Stimulated activated CD4-positive, alpha-beta T cell treated with anti-CD3 and anti-CD28 coated beads, TNF-alpha, amount 100 ng/mL, for 4 hours (primary cell): ENCODE results near the gene MYH7B.

Experiments
- DNase-seq, 3 experiments: peaks; one replicate each; pipeline ENCODE4 v3.0.0-alpha.2; 2020; ENCODE audit warnings: low read depth in 3 of 3

Gene MYH7B

DNA sequence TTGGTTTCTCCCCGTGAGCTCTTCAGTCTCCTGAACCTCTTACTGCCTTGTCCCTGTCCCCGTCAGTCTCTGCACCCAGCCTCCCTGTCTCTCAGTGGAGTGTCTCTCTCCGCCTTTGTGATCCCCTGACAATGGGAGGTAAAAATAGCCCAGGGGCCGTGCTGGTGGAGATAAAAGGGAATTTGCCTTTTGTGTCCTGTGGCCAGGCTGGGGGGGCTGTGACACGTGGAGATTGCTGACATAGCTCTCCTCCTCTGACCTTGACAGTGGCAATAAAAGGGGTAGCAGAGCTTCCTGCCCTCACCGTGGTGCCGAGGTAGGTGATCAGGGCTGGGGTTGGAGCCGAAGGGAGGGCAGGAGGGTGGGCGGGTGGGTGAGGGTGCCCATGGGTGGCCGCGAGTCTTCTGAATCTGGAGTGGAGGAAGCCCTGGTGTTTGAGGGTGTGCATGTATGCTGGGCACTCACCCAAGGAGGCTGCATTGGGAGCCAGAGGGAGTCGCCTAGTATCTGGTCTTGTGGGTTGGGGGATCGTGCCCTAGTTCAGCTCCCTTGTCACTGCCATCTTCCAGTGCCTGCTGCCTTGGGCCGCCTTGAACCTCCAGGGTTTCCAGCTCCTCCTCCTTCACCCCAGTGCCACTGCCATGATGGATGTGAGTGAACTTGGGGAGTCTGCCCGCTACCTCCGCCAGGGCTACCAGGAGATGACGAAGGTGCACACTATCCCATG lies 21.9 kb downstream of the MYH7B start:
- no peak for DNase-seq

DNA sequence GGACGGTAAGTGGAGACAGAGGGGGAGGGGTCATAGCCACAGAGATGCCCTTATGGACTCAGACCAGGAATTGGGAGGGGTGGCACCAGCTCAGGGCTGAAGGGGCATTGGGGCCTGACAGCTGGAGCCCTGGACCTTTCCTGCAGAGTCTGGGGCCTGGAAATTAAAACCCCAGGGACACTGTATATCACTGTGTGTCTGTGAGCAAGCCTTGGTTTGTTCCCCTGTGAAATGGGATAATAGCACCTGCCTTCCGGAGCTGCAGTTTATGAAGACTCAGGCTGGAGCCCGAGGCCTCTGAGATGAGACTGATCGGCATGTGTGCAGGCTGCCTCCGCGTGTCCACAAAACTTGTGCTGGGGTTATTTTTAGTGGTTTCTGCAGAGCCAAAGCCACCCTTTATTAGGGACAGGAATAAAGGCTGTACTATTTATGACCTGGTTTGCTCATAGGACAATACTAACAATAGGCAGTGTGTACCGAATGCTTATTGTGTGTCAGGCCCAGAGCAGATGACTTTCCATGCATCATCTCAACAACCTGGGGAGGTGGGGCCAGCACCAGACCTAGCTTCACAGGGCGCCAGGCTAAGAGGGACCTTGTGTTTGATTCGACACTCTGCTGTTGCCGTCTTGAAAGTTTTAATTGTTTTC lies 22.6 kb downstream of the MYH7B start:
- no peak for DNase-seq

DNA sequence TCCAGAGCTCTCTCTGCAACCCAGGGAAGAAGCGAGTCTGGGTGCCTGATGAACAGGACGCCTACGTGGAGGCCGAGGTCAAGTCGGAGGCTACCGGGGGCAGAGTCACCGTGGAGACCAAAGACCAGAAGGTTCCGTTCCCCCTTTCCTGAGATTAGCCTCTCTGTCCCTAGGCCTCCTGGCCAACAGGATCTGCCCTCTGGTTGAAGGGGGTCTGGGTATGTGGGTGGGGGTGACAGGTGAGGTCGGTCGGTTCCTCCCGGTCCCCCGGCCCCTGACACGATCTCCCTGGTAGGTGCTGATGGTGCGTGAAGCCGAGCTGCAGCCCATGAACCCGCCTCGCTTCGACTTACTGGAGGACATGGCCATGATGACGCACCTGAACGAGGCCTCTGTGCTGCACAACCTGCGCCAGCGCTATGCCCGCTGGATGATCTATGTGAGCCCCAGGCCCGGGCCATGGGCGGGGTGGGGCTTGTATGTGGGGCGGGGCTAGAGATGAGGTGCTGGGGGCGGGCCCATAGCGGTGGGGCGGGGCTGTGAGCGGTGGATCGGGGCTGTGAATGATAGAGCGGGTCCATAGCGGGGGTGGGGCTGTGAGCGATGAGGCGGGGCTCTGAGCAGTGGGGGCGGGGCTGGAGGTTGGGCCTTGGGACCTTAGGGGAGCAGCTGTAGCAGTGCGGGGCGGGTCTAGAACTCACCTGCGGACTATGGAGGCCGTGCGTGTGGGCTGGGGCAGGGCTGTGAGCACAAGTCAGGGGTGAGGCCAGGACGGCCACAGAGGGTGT lies 23.9 kb downstream of the MYH7B start:
- DNase-seq: no peak

DNA sequence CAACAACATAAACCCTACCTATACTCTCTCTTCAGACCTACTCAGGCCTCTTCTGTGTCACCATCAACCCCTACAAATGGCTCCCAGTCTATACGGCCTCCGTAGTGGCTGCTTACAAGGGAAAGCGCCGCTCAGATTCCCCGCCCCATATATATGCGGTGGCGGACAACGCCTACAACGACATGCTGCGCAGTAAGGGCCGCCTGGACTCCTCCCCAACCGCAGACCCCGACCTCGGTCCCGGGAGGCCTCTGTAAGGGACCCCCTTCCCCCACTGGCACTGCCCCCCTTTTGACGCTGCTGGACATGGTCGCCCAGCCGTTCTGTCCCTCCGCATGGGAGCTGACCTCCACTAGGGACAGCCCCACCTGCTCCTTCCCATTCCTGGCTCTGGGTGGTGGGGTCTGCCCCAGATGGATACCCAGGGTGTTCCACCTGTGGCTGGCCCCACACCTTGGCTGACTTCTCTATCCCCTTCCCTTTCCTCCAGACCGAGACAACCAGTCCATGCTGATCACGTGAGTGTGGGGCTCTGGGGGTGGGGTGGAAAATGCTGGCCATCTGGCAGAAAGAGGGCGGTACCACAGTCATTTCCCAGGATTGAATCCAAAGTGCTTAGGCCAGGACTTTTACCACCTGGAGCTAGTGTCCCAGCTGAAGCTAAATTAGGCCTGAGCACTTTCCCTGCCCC lies 25.0 kb downstream of the MYH7B start:
- DNase-seq: no peak

DNA sequence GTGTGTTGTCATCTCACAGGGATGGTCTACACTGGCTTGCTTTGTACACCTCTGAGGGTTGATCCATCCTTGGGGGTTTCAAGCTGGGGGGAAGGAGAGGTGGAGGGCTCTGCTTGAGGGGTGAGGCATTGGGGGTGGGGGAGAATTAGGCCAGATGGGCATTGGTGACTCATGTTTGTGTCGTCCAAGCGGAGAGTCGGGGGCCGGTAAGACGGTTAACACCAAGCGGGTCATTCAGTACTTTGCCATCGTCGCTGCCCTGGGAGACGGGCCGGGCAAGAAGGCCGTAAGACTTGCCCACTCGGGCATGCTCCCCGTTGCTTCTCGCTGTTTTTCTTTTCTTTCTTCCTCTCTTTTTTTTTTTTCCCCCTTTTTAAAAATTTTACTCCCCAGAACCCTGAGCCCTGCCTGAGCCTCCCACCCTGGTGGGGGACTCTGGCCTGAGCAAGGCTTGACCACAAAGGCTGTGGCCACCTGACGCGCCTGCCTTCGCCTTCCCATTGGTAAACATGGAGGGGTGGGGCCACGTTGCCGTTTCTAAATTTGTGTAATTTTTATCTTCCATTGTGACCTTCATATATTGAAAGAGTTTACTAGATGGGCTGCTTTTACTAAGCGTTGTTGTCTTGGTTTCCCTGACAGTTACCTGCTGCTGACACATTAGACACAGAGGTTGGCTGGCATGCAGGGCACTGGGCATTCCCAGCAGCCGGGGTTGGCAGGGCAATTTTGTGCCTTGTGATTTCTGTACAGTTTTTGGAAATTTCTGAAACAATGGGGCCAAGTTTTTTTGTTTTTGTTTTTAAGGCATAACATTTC lies 26.8 kb downstream of the MYH7B start:
- no peak for DNase-seq

DNA sequence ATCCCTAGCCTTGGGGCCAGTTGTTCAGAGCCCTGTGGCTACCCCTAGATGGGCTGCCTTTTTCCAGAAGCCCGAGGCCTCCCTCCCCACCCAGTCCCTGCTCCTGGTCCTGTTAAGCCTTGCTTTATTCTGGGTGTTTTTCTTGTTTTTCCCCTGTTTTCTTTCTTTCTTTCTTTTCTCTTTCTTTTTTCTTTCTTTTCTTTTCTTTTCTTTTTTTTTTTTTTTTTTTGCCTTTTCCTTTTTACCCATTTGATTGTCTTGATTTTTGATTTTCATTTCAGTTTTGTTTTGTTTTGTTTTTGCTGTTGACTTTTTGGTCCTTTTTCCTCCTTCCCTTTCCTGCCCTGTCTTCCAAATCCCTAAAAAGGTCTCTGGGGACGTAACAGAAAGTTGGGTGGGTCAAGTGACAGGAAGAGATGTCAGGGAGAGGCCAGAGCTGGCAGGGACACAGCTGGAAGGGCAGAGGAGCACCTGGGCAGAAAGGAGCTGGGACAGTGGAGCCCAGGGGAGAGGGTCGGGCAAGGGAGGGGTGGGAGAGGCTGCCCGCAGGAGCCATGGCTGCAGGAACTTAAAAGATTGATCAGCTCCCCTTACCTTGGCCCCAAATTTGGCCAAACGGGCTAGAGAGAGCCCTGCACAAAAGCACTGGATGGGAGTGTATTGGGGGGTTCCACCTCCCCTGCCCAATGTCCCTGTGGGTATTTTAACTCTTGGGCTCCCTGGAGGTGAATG lies 27.6 kb downstream of the MYH7B start:
- DNase-seq: no peak

DNA sequence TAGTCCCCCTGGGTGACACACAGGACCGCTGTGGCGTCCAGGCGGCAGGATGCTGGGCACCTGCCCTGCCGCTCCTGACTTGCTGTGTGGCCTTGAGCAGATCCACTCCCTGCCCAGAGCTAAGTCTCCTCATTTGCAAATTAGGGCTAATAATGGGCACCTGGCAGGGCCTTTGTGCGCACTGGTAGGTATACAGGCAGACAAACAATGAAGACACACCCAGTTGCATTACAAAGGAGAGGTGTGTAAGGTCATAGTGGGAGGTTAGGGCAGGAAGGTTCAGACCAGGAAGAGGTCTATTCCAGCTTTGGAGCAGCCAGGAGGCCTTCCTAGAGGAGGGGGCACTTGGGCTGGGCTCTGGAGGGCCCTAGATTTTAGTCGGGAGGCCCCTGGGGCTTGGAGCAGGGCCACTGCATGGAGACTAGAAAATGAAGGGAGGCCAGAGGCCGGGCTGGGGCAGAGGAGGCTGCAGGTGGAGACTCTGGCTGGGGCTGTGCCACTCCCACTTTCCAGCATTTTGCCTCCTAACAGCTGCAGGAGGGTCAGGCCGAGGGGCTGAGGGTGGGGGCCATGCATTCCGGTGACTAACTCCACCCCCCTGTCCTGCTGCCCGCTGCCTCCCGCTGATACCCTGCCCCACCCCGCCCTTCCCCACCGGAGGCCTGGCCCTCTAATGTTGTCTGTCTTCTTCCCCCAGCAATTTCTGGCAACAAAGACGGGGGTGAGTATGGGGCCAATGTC lies 28.5 kb downstream of the MYH7B start:
- no peak for DNase-seq

DNA sequence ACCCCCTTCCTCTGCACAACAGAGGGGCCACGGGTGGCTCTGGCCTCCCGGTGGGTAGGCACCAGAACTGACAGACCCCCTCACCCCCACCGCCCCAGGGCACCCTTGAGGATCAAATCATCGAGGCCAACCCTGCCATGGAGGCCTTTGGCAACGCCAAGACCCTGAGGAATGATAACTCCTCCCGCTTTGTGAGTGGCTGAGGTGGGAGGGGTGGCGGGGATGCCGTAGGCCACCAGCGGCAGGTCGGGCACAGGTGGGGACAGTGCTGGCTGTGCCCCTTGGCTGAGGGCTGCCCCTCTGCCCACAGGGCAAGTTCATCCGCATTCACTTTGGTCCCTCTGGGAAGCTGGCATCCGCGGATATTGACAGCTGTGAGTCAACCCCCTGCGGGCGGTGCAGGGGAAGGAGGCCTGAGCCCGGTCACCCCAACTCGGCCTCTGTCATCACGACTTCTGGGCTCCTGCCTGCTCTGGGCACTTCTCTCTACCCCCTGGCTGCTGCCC lies 29.1 kb downstream of the MYH7B start:
- DNase-seq: no peak

DNA sequence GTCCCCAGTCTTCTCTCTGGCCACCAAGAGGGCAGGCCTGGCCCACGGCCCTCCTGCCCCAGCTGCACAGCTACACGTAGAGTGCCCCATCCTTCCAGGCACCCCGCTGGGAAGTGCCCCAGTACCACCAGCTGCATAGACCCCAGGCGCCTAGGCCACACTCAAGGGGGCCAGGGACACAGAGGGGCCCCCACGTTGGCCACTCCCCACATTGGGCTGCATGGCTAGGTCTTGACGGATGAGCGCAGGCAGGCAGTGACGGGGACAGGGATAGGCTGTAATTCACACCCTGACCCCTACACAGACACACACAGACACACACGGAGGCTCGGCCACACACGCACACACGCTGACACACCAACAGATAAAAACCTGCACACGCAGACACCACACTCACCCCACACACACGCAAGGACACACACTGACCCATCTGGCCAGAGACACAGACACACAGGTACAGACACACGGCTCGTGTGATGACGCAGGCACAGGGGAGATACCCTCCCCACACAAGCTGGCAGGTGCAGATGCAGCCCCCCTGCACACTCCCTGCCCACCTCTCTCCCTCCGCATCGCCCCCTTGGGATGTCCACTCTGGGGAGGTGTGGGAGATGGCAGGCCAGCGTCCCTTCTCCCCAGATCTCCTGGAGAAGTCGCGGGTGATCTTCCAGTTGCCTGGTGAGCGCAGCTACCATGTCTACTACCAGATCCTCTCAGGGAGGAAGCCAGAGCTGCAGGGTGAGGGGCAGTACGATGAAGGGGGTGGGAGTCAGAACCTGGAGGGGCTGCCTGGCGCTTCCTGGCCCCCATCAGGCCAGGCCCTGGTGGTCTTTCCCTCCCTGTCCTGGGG lies 30.0 kb downstream of the MYH7B start:
- DNase-seq: no peak

DNA sequence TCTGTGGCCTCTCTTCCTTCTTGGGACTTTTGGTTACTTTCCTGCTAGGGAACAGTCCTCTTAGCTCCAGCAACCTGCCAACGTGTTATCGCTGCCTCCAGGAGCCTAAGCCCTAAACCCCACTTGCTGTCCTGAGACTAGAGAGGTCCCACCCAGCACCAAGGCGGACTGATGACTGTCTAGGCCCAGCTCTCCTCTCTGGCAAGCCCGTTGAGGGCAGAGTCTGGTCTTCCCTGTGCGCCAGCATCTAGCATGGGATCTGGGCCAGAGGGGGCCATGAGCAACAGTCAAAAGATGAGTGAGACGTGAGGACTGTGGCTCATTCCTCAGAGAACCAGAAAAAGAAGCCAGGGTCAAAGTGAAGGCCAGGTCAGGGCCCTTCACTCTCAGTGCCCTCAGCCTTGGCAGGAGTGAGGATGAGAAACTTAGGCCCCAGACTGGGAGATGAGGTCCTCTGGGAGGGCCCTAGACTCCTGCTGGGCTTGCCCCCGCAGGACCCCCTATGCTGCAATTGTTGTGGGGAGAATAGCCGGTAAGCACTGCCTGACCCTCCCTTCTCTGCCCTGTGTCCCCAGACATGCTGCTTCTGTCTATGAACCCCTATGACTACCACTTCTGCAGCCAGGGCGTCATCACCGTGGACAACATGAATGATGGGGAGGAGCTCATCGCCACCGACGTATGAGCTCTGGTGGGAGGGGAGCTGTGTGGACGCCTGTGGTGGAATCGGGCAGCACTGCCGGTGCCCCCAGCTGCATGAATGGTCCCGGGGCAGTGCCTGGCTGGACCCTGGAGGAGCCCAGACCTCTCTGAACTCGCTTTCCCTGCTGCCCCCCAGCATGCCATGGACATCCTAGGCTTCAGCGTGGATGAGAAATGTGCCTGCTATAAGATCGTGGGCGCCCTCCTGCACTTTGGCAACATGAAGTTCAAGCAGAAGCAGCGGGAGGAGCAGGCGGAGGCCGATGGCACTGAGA lies 30.9 kb downstream of the MYH7B start:
- no peak for DNase-seq

DNA sequence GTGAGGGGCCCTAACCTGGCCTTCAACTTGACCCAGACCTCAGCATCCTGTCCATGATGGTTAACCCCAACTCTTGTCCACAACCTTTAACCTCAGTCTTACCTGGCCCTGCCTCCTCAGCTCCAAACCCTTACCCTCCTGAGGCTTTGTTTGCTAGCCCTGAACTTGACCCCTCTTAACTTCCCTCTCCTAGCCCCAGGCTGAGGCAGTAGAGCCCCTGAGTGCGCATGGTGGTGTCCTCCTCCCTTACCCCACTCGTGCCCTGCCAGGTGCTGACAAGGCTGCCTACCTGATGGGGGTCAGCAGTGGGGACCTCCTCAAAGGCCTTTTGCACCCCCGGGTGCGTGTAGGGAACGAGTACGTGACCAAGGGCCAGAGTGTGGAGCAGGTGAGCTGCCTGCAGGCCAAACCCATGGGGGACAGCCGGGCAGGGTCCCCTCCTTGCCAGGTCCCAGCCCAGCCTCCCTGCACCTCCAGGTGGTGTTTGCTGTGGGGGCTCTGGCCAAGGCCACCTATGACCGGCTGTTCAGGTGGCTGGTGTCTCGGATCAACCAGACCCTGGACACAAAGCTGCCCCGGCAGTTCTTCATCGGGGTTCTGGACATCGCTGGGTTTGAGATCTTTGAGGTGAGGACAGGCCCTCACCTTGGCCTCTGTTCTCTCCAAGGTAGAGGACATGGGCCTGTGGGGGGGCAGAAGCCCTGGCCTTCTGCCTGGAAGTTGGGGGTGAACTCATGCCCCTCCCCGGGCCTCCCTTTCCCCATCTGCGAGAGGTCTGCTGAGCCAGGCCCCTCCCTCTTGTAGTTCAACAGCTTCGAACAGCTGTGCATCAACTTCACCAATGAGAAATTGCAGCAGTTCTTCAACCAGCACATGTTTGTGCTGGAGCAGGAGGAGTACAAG lies 31.9 kb downstream of the MYH7B start:
- DNase-seq: no peak

DNA sequence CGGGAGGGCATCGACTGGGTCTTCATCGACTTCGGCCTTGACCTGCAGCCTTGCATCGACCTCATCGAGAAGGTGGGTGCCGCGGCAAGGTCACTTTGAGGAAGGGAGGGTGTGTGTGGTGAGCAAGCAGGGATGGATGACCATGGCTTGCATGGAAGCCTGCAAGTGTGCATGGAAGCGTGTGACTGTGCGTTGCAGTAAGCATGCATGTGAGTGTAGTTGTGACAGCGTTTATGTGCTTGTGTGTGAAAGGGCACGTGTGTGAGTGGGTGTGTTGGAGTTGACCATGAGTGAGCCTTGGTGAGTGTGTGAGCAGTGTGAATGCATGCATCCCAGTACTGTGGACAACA lies 32.5 kb downstream of the MYH7B start:
- no peak for DNase-seq

DNA sequence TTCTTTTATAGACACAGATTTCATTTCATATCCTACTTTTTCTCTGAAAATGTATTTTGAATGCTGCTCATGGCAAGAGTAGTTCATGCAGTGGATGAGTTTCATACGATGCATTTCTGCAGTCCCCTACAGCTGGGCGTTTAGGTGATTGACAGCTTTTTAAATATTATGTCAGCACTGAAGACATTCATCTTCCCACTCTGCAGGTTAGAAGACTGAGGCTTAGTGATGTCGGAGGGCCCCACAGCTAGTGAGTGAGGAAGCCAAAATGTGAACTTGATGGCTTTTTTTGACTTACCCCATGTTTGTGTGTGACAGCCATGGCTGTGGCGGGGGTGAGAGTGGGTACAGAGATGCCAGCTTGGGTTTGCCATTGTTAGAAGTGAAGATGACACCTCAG lies 33.5 kb downstream of the MYH7B start:
- DNase-seq: no peak

DNA sequence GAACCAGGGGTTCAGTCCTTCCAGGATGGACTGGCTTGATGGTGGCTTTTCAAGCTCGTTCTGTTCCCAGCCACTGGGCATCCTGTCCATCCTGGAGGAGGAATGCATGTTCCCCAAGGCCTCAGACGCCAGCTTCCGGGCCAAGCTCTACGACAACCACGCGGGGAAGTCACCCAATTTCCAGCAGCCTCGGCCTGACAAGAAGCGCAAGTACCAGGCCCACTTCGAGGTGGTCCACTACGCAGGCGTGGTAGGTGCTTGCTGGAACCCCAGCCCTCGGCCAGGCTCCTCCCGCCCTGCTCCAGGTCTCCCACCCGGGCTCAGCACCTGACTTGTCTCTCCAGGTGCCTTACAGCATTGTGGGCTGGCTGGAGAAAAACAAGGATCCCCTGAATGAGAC lies 34.0 kb downstream of the MYH7B start:
- DNase-seq: no peak

DNA sequence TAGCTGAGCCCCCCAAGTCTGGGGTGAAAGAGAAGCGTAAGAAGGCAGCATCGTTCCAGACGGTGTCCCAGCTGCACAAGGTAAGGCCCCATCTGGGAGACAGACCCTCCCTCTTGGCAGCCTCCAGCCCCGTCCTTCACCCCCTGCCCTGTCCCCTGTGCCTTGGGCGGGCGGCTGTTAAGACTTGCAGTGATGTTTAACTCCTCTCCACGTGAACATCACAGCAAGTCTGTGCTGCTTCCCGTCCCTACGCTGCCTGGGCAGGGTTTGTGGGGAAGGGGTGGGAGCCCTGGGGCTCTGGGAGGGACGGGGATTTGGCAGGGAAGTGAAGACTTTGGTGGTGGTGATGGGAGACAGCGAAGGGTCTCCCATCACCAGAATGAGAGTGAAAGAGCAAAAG lies 34.6 kb downstream of the MYH7B start:
- DNase-seq: no peak

DNA sequence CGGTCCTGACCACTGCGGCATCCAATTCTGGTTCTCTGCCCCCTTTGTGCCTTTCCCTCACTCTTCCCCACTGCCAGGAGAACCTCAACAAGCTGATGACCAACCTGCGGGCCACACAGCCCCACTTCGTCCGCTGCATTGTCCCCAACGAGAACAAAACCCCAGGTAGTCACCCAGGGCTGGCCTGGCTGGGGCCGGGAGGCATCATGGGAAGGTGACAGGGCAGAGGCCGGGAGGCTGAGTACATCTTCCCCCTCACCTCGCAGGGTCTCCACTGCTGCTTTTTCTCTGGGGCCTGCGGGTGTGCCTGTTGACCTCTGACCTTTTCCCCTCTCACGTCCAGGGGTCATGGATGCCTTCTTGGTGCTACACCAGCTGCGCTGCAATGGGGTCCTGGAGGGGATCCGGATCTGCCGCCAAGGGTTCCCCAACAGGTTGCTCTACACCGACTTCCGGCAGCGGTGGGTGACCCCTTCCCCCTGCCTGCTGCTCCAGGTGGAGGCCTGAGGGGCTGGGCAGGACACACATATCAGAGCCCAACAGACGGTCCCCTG lies 35.1 kb downstream of the MYH7B start:
- DNase-seq: no peak
